Coronary artery (tissue), 2 donors: ENCODE results near the gene CEP128.

Experiments used
- DNase-seq: peaks from one replicate; pipeline ENCODE4 v3.0.0-alpha.2; 2017; ENCODE audit warnings: low spot score
- H3K27ac ChIP-seq, 2 donors: fragments of 200-600 bp; sonication (generic); one replicate each; pipeline ENCODE4 v1.5.1; 2016 to 2019
- H3K4me3 ChIP-seq: fragments of 200-600 bp; sonication (generic); 2 replicates; pipeline ENCODE4 v1.5.1; 2016; ENCODE audit warnings: mild to moderate bottlenecking, moderate library complexity
- CTCF ChIP-seq: fragments of 200-600 bp; sonication (generic); IDR thresholded peaks from one replicate; pipeline ENCODE4 v1.5.1; 2019; ENCODE audit warnings: antibody characterized with exemption

The CEP128 gene

GRCh38 chr14:80653956-80654355 is 287.6 kb downstream of the CEP128 start:
- Histone ChIP-seq H3K4me3 (no peak overlapping the region), H3K27ac (no peak overlapping the region)
- TF ChIP-seq CTCF, result no peak
- DNase-seq, result no peak

GRCh38 chr14:80645667-80646413 is 295.7 kb downstream of the CEP128 start:
- Histone ChIP-seq H3K4me3 (no peak overlapping the region), H3K27ac (no peak overlapping the region)
- no peak for TF ChIP-seq CTCF
- DNase-seq, result no peak

- TF ChIP-seq CTCF, result no peak
- H3K27ac ChIP-seq, result no peak overlapping the region
- no peak for DNase-seq
- H3K4me3 ChIP-seq, result no peak overlapping the region
These were observed 296.7 kb downstream of the CEP128 start for GRCh38 chr14:80644826-80645225.

GRCh38 chr14:80638620-80639515 is 302.7 kb downstream of the CEP128 start:
- Histone ChIP-seq H3K27ac (no peak overlapping the region), H3K4me3 (no peak overlapping the region)
- TF ChIP-seq CTCF, result no peak
- DNase-seq, result no peak

- DNase-seq, result no peak
- Histone ChIP-seq H3K4me3 (no peak overlapping the region), H3K27ac (no peak overlapping the region)
- no peak for TF ChIP-seq CTCF
These were observed 303.6 kb downstream of the CEP128 start for GRCh38 chr14:80637756-80638619.

- H3K27ac ChIP-seq, result no peak overlapping the region
These were observed 305.5 kb downstream of the CEP128 start for GRCh38 chr14:80636071-80636470.

More at GRCh38 chr14:80636071-80636470, 305.5 kb downstream of the CEP128 start:
- no peak for DNase-seq
- no peak for TF ChIP-seq CTCF
- H3K4me3 ChIP-seq, result no peak overlapping the region
